Left lung (tissue), 10 donors: Measurements from ENCODE around the gene ASNS. TPM values are rescaled to one million over a fixed set of nuclear protein-coding genes. Genes with fewer than 3 reads are reported as not detected.

Experiments
- ATAC-seq: fragments of 200-7000 bp; cut with Tn5 transposase; one replicate; pipeline ENCODE4 v1.9.1; 2020; ENCODE audit warnings: moderate library complexity
- DNase-seq, 4 donors: peaks; one replicate each; pipeline ENCODE4 v3.0.0-alpha.2; 2013 to 2020
- H3K27ac ChIP-seq, 2 donors: fragments of 200-600 bp; sonication (generic) in 1 of 2; one replicate each; pipeline versions ENCODE4 v1.5.0 to v1.8.0; 2020 to 2021
- H3K27me3 ChIP-seq, 2 donors: fragments of 200-600 bp; sonication (generic) in 1 of 2; one replicate each; pipeline versions ENCODE4 v1.5.0 to v1.8.0; 2020 to 2021
- H3K36me3 ChIP-seq, 2 donors: fragments of 200-600 bp; sonication (generic) in 1 of 2; one replicate each; pipeline versions ENCODE4 v1.5.0 to v1.8.0; 2020 to 2021
- H3K4me1 ChIP-seq, 2 donors: fragments of 200-600 bp; one replicate each; pipeline ENCODE4 v1.8.0; 2021
- H3K4me3 ChIP-seq, 2 donors: fragments of 200-600 bp; sonication (generic) in 1 of 2; one replicate each; pipeline versions ENCODE4 v1.5.0 to v1.8.0; 2020 to 2021; ENCODE audit warnings: mild to moderate bottlenecking in 1 of 2
- H3K9me3 ChIP-seq, 2 donors: fragments of 200-600 bp; sonication (generic) in 1 of 2; one replicate each; pipeline versions ENCODE4 v1.5.0 to v1.8.0; 2020 to 2021
- CTCF ChIP-seq, 2 donors: fragments of 200-600 bp; sonication (generic) in 1 of 2; IDR thresholded peaks; one replicate each; pipeline versions ENCODE4 v1.5.0 to v1.8.0; 2021; ENCODE audit warnings: antibody characterized with exemption in 2 of 2
- intact Hi-C, 2 donors: fragments of 100-400 bp; cut with DNase I; formaldehyde crosslinking; loops; one replicate each; pipeline versions ENCODE4 v1.11.2 to v1.14.2; 2022
- polyA plus RNA-seq, 6 donors: library from polyadenylated mRNA; unstranded; fragments of 120-200 nt; gene quantifications; one replicate each; pipeline ENCODE4 v1.2.1, GENCODE V29; 2013; ENCODE audit not compliant: insufficient read length in 6 of 6
- total RNA-seq, 2 donors: library from RNA; stranded (reverse); fragmentation: NEBNext Ultra II Directional; extraction: Animal tissue kit (Norgen Biotek cat#: 25700); gene quantifications; one replicate each; pipeline ENCODE4 v1.2.1, GENCODE V29; 2021
- donor health status: DM: no; HTN: yes; CAD: no.
- donor health status: DM: no; HTN: no; CAD: no.

ASNS gene
- total and polyA plus RNA-seq, 8 donors = 22.3 to 52.5 (median 39.9) TPM

- Histone ChIP-seq H3K9me3 (no peaks in the 10 kb centered on the region), H3K27ac (no peak overlapping the region), H3K36me3 (peaks cover 0 to 15% of the 10 kb centered on the region in 2 donors), H3K27me3 (no peaks in the 10 kb centered on the region), H3K4me3 (no peak overlapping the region), H3K4me1 (no peaks in the 10 kb centered on the region)
- no peak for ATAC-seq
- DNase-seq = no peak
- no peak for TF ChIP-seq CTCF (IDR thresholded peaks at IDR 0.05)
- intact Hi-C loops = no loop called here
Observed at GRCh38 chr7:97847791-97848190, 24.4 kb downstream of the ASNS start.

- no peaks in the 10 kb centered on the region for H3K9me3 ChIP-seq
- DNase-seq (no peak), ATAC-seq (no peak)
- H3K27ac ChIP-seq = no peak overlapping the region
- H3K4me1 ChIP-seq = no peaks in the 10 kb centered on the region
- TF ChIP-seq CTCF (IDR thresholded peaks at IDR 0.05) = no peak
- H3K27me3 ChIP-seq = no peaks in the 10 kb centered on the region
- intact Hi-C loops = no loop called here
- no peak overlapping the region for H3K4me3 ChIP-seq
- H3K36me3 ChIP-seq = peaks cover 0 to 7% of the 10 kb centered on the region in 2 donors
Observed at GRCh38 chr7:97846945-97847344, 25.3 kb downstream of the ASNS start.

DNA sequence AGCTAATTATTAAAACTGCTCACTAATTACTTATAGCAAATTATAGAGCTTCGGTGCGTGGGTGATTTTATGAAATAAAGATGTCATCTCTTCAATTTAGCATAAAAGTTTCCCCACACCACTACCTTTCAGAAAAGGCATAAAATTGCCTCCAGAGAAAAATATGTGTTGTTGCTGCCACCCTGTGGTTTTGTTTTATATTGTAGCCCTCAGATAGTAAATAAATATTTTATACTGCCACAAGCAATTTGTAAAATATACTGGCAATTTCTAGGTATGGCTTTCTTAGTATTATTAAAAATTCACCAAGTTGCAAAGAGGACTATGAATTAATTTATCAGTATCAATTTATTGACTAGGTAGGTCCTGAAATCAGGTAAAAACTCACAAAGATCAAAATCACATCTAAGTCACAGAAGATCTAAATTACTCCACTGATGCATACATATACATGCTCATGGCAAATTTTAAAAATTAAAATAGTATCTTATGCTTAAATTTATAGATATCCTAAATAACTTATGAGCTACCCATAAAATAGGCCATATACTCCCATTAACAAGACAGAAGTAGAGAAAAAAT, 26.5 kb downstream of the ASNS start:
- Histone ChIP-seq H3K27ac (no peak overlapping the region), H3K9me3 (no peaks in the 10 kb centered on the region), H3K4me3 (no peak overlapping the region), H3K36me3 (no peaks in the 10 kb centered on the region), H3K4me1 (no peaks in the 10 kb centered on the region), H3K27me3 (no peaks in the 10 kb centered on the region)
- peak in 1 of 2 donors; percentile 24 for TF ChIP-seq CTCF (IDR thresholded peaks at IDR 0.05)
- ATAC-seq (no peak), DNase-seq (peak in 1 of 4 donors; percentile 22)
- intact Hi-C loops = no loop called here

- ATAC-seq (no peak), DNase-seq (no peak)
- Histone ChIP-seq H3K9me3 (no peaks in the 10 kb centered on the region), H3K27me3 (no peaks in the 10 kb centered on the region), H3K4me3 (no peak overlapping the region), H3K36me3 (no peaks in the 10 kb centered on the region), H3K4me1 (no peaks in the 10 kb centered on the region), H3K27ac (no peak overlapping the region)
- no peak for TF ChIP-seq CTCF (IDR thresholded peaks at IDR 0.05)
- intact Hi-C loops = no loop called here
Observed at GRCh38 chr7:97844036-97844435, 28.2 kb downstream of the ASNS start.

GRCh38 chr7:97842772-97843345, 29.3 kb downstream of the ASNS start:
- Histone ChIP-seq H3K36me3 (no peaks in the 10 kb centered on the region), H3K27me3 (no peaks in the 10 kb centered on the region), H3K27ac (no peak overlapping the region), H3K9me3 (no peaks in the 10 kb centered on the region), H3K4me1 (no peaks in the 10 kb centered on the region), H3K4me3 (no peak overlapping the region)
- intact Hi-C loops = no loop called here
- ATAC-seq (no peak), DNase-seq (peak in 1 of 4 donors; percentile 65)
- TF ChIP-seq CTCF (IDR thresholded peaks at IDR 0.05) = no peak
